Upper lobe of right lung (tissue), 1 donor: Measurements from ENCODE around the gene TOP3A. TPM values are rescaled to one million over a fixed set of nuclear protein-coding genes. Genes with fewer than 3 reads are reported as not detected.

Experiments used
- ATAC-seq: fragments of 200-7000 bp; cut with Tn5 transposase; one replicate; pipeline ENCODE4 v1.9.1; 2020; ENCODE audit warnings: mild to moderate bottlenecking, moderate library complexity
- DNase-seq: peaks from one replicate; pipeline ENCODE4 v3.0.0-alpha.2; 2020
- H3K27ac ChIP-seq: fragments of 200-600 bp; one replicate; pipeline ENCODE4 v1.8.0; 2022
- H3K27me3 ChIP-seq: fragments of 200-600 bp; one replicate; pipeline ENCODE4 v1.8.0; 2022; ENCODE audit warnings: mild to moderate bottlenecking
- H3K36me3 ChIP-seq: fragments of 200-600 bp; one replicate; pipeline ENCODE4 v1.8.0; 2022
- H3K4me1 ChIP-seq: fragments of 200-600 bp; one replicate; pipeline ENCODE4 v1.8.0; 2022
- H3K4me3 ChIP-seq: fragments of 200-600 bp; one replicate; pipeline ENCODE4 v1.8.0; 2022; ENCODE audit warnings: mild to moderate bottlenecking
- H3K9me3 ChIP-seq: fragments of 200-600 bp; one replicate; pipeline ENCODE4 v1.8.0; 2022
- intact Hi-C: fragments of 100-400 bp; cut with DNase I; formaldehyde crosslinking; loops from one replicate; pipeline ENCODE4 v1.11.0; 2022
- total RNA-seq: library from RNA; stranded (reverse); fragmentation: NEBNext Ultra II Directional; extraction: Animal tissue kit (Norgen Biotek cat#: 25700); gene quantifications from one replicate; pipeline ENCODE4 v1.2.1, GENCODE V29; 2021
- TF ChIP-seq, protein P1 (sequence below): fragments of 200-600 bp; IDR thresholded peaks from one replicate; pipeline ENCODE4 v1.8.0; 2022; ENCODE audit warnings: antibody characterized with exemption
- donor health status: DM: no; HTN: yes; CAD: no; lungs with severe emphysema.

The TOP3A gene
- total RNA-seq, 1 donor from 2014 or later, result 29.5 TPM

DNA sequence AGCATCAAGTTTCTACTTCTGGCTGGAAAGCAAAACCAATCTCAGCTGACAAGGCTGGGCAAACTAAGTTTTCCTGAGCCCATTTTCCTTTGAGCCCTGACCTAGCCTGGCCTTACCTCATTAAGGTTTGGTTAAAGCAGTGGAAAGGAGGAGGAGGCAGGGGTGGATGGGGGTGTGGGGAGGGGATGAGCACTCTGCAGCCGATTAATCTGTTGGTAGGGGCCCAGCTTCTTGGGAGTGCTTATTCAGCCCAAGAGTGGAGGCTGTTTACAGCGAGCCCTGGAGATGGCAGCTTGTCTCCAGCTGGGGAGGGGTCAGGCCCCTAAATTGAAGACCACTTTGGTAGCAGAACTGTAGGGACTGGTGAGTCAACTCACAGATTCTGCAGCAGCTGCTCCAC is 12.3 kb upstream of the TOP3A start:
- DNase-seq (no peak), ATAC-seq (no peak)
- Histone ChIP-seq H3K4me1 (no peaks in the 10 kb centered on the region), H3K27ac (no peak overlapping the region), H3K27me3 (no peaks in the 10 kb centered on the region), H3K9me3 (no peaks in the 10 kb centered on the region), H3K36me3 (peaks cover 100% of the 10 kb centered on the region), H3K4me3 (no peak overlapping the region)
- intact Hi-C loops, result no loop called here
- TF ChIP-seq, protein P1, sequence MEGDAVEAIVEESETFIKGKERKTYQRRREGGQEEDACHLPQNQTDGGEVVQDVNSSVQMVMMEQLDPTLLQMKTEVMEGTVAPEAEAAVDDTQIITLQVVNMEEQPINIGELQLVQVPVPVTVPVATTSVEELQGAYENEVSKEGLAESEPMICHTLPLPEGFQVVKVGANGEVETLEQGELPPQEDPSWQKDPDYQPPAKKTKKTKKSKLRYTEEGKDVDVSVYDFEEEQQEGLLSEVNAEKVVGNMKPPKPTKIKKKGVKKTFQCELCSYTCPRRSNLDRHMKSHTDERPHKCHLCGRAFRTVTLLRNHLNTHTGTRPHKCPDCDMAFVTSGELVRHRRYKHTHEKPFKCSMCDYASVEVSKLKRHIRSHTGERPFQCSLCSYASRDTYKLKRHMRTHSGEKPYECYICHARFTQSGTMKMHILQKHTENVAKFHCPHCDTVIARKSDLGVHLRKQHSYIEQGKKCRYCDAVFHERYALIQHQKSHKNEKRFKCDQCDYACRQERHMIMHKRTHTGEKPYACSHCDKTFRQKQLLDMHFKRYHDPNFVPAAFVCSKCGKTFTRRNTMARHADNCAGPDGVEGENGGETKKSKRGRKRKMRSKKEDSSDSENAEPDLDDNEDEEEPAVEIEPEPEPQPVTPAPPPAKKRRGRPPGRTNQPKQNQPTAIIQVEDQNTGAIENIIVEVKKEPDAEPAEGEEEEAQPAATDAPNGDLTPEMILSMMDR, result no peak

- TF ChIP-seq, protein P1, result no peak
- Histone ChIP-seq H3K27ac (no peak overlapping the region), H3K4me1 (no peaks in the 10 kb centered on the region), H3K4me3 (no peak overlapping the region), H3K27me3 (no peaks in the 10 kb centered on the region), H3K9me3 (no peaks in the 10 kb centered on the region), H3K36me3 (peaks cover 97% of the 10 kb centered on the region)
- ATAC-seq, result no peak
- intact Hi-C loops, result no loop called here
- no peak for DNase-seq
Observed at GRCh38 chr17:18326572-18326971, 11.8 kb upstream of the TOP3A start.

- Histone ChIP-seq H3K36me3 (peaks cover 97% of the 10 kb centered on the region), H3K9me3 (no peaks in the 10 kb centered on the region), H3K27me3 (no peaks in the 10 kb centered on the region), H3K27ac (no peak overlapping the region), H3K4me1 (no peaks in the 10 kb centered on the region), H3K4me3 (no peak overlapping the region)
- intact Hi-C loops, result no loop called here
- no peak for ATAC-seq
- TF ChIP-seq, protein P1, result no peak
- DNase-seq, result no peak
Observed at GRCh38 chr17:18326039-18326438, 11.2 kb upstream of the TOP3A start.

DNA sequence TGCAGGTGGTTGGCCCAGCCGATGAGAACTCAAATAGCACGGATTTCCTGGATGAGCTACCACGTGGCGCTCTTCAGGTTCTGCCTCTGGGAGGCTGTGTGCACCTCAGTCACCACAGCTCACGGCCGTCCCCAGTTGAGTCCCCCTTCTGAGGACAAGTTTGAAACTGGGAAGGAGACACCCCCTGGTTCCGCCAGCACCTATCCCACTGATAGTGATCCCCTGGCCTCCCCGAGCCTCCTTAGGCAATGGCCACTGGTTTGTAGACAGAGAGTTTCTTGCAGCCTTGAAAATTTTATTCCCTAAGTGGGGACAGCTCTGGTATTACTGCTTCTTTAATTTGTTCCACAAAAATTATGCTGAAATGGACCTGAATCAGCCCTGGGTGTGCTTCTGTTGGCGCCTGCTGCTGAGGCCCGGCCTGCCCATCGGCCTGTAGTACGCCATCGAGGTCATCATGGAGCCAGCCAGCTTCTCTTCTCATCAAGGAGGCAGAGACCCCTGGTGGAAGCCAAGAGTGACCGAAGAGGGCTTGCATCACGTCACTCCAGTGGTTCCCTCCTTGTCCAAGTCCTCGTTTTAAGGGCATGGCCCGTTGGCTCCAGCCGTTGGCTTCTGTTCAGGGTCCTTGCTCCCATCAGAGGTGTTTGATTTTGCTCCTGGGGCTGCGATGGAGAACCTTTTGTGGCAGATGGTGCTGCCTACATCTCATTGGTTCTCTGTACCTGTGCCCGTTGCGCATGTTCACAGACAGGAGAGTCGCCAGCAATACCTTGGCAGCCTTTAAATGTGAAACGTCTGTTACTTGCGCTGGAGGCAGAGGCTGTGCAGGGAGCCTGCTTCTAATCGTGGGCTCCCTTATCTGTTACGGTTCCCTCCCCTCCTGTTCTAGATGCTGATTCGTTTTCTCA is 9.6 kb upstream of the TOP3A start:
- Histone ChIP-seq H3K4me1 (peaks cover 14% of the 10 kb centered on the region), H3K9me3 (no peaks in the 10 kb centered on the region), H3K27ac (no peak overlapping the region), H3K4me3 (no peak overlapping the region), H3K36me3 (peaks cover 92% of the 10 kb centered on the region), H3K27me3 (no peaks in the 10 kb centered on the region)
- intact Hi-C loops, result no loop called here
- ATAC-seq (no peak), DNase-seq (no peak)
- TF ChIP-seq, protein P1, result no peak

DNA sequence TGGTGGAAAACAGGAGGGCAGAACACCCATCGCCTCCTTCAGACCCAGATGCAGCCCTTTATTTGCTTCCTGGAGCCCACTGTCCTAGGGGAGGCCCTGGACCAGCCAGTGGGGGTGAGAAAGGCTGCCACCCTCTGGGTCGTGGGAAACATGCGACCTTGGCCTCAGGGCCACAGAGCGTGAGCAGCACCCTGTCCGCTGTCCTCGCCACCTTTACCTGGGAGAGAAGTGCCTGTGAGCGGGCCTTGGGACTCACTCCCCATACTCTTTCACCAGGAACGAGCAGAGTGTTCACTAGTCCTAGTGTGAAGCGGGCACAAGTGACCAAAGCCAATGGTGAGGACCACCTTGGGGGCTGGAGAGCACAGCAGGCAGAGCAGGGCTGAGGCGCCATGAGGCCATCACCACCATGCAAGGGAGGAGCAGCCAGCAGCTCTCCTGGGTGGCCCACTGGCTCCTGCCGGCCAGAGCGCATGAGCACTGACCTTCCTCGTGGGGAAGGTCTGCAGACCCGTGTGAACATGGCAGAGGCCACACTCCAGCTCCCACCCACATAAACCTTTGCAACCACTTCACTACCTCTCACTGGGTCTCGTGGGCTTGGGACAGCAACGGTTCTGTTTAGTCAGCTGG is 8.8 kb upstream of the TOP3A start:
- no peak for ATAC-seq
- no peak overlapping the region for H3K27ac ChIP-seq
- TF ChIP-seq, protein P1, result no peak
- no peaks in the 10 kb centered on the region for H3K9me3 ChIP-seq
- no peak for DNase-seq
- H3K27me3 ChIP-seq, result no peaks in the 10 kb centered on the region
- peaks cover 92% of the 10 kb centered on the region for H3K36me3 ChIP-seq
- H3K4me1 ChIP-seq, result peaks cover 21% of the 10 kb centered on the region
- intact Hi-C loops, result no loop called here
- H3K4me3 ChIP-seq, result no peak overlapping the region
